Fibroblast of mammary gland (primary cell): ENCODE measurements around the gene DAO.

Source experiments
- DNase-seq: peaks from one replicate; pipeline ENCODE4 v3.0.0-alpha.2; 2010; ENCODE audit warnings: low read depth
- H3K4me3 ChIP-seq: 2 replicates; pipeline ENCODE4 v1.5.1; 2011; ENCODE audit warnings: low read depth, mild to moderate bottlenecking, low read length, moderate library complexity; ENCODE audit not compliant: control insufficient read depth
- TF ChIP-seq, protein P1 (sequence below): conservative IDR thresholded peaks from 2 replicates; pipeline ENCODE4 v1.5.1; 2011; ENCODE audit warnings: low read depth, low read length, inconsistent platforms; ENCODE audit not compliant: control insufficient read depth, insufficient read depth

The DAO gene

DNA sequence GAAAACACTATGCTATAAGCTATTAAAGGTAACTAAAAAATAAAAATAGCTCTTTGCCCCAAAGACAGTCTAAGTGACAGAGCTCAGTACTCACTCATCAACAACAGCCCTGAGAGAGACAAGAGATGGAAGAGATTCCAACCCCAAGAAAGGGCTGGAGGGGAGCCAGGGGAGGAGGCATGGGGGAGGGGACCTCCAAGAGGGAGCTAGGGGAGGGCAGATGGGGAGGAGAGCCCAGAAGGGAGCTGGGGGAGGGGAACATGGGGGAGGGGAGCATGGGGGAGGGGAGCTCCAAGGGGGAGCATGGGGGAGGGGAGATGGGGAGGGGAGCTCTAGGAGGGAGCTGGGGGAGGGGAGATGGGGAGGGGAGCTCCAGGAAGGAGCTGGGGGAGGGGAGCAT is 30.2 kb upstream of the DAO start:
- no peak overlapping the region for H3K4me3 ChIP-seq
- DNase-seq, result peak; percentile 51
- TF ChIP-seq, protein P1, sequence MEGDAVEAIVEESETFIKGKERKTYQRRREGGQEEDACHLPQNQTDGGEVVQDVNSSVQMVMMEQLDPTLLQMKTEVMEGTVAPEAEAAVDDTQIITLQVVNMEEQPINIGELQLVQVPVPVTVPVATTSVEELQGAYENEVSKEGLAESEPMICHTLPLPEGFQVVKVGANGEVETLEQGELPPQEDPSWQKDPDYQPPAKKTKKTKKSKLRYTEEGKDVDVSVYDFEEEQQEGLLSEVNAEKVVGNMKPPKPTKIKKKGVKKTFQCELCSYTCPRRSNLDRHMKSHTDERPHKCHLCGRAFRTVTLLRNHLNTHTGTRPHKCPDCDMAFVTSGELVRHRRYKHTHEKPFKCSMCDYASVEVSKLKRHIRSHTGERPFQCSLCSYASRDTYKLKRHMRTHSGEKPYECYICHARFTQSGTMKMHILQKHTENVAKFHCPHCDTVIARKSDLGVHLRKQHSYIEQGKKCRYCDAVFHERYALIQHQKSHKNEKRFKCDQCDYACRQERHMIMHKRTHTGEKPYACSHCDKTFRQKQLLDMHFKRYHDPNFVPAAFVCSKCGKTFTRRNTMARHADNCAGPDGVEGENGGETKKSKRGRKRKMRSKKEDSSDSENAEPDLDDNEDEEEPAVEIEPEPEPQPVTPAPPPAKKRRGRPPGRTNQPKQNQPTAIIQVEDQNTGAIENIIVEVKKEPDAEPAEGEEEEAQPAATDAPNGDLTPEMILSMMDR, result no peak

DNA sequence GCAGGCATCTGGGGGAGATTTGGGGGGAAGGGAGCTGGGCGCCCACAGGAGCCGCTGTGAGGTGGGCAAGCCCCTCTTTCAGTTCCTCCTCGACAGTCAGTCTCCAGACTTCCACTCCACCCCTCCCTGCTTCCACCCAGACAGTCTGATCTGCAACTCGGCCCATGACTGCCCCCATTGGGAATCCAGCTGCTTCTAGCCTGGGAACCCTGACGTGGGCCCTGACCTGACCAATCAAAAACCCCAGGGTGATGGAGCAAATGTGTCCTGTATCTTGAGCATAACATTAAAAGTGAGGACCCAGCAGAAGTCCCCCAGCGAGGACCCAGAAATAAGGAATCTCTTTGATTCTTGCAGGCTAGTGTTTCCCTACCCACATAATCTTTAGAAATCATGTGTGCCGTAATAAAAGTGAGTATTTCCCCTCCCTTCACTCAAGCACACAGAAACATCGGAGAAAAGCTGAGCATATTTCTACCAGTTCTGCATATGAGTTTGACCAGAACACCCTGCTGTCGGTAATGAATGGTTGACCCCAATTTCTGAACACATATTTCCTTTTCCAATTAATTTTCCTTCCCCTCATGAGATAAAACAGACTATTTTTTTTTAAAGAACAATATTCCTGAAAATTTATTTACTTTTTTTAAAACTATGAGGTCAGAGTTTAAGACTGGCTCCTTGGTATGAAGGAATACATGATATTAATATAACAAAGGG is 28.9 kb upstream of the DAO start:
- peak; percentile 89 for DNase-seq
- TF ChIP-seq, protein P1, result peak; percentile 28
- no peak overlapping the region for H3K4me3 ChIP-seq

DNA sequence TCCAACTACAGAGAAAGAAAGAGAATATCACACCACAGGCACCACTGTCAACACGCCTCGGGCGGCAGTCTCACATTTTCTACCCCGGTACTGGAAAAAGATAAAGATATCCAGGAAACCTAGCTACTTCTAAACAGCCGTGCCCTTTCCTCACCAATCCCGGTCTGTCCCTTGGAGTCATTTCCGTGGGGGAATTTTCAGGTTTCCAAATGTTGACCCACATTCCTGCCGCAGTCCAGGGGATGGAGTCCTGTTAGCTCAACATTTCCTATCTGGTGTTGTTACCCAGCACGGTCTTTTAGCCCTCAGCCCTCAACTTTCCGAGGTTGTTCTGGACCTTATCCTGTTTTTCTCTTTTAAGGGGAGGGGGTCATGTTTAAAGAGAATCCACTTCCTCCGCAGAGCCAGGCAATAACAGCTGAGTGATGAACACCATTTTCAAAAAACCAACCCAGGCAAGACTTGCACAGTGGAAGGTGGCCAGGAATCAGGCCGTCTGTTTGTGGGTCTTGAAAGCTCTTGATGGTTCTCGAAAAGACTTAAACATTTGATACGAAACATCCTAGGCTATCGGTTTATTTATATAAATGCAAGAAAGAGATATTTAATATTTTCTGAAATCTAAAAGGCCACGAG is 27.1 kb upstream of the DAO start:
- no peak overlapping the region for H3K4me3 ChIP-seq
- TF ChIP-seq, protein P1, result no peak
- no peak for DNase-seq

DNA sequence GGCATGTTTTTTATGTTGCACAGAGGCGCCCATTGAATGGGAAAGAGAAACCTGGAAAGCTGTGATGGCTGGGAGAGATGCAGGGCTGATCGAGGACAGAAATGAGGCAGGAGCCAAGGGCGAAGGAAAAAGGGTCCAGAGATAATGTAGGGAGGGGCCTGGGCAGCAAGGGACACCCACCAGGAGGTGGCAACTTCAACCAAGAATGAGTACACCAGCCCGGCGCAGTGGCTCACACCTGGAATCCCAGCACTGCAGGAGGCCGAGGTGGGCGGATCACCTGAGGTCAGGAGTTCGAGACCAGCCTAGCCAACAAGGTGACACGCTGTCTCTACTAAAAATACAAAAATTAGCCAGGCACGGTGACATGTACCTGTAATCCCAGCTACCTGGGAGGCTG is 26.5 kb upstream of the DAO start:
- DNase-seq, result no peak
- H3K4me3 ChIP-seq, result no peak overlapping the region
- TF ChIP-seq, protein P1, result no peak

DNA sequence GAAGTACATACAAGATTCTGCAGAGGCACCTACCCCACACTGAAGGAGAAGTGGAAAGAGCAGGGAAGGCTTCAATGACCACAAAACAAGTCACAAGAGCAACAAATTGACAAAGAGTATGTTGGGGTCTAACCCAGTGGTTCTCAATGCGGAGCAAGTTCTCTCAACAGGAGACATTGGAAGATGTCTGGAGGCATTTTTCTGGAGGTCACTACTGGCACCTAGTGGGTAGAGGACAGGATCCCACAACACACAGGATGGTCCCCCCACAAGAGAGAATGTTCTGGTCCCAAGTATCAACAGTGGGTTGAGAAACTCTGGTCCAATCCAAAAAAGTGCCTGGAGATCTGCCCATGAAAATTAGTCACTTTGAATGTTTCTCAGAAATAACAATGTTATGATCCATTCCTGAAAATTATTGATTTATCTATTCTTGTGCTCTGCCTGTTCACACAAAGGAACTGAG is 25.9 kb upstream of the DAO start:
- DNase-seq, result peak; percentile 98
- H3K4me3 ChIP-seq, result no peak overlapping the region
- TF ChIP-seq, protein P1, result peak; percentile 57

DNA sequence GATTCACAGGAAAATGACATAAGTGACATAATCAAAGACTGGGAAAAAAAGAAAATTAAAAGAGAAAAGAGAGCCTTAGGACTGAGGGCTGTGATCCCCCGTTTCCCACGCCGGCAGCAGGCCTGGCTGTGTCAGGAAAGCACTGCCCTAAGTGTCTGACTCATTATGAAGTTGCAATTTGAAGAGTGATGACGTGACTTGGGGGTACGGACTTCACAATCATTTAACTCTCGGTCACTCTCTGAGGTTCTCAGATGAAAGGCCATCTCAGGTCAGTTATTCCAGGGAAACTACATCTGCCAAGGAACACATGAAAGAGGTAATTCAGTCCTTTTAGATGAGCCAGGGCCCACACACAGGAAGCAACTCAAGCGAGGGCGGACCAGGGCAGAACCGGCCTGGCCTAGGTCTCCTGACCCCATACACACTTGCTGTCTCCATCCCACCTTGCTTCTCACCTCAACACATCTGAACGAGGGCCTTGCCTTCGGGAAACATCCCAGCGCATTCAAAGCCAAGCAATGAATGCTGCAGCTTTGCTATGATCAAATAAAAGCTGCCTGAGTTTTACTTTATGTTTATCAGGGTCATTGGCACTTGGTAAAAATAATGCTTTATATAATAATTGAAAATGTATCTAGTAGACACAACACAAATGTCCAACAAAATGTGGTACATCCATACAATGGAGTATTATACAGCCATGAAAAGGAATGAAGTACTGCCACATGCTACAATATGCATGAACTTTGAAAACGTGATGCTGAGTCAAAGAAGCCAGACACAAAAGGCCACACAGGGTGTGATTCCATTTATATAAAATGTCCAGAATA is 25.2 kb upstream of the DAO start:
- peak overlapping the region; percentile 99 for H3K4me3 ChIP-seq
- DNase-seq, result peak; percentile 100
- TF ChIP-seq, protein P1, result no peak
